Measurements from ENCODE around the gene TH. TPM values are rescaled to one million over a fixed set of nuclear protein-coding genes. Genes with fewer than 3 reads are reported as not detected.

The TH gene
- total RNA-seq, 2 donors from 2014 or later, result not detected

DNA sequence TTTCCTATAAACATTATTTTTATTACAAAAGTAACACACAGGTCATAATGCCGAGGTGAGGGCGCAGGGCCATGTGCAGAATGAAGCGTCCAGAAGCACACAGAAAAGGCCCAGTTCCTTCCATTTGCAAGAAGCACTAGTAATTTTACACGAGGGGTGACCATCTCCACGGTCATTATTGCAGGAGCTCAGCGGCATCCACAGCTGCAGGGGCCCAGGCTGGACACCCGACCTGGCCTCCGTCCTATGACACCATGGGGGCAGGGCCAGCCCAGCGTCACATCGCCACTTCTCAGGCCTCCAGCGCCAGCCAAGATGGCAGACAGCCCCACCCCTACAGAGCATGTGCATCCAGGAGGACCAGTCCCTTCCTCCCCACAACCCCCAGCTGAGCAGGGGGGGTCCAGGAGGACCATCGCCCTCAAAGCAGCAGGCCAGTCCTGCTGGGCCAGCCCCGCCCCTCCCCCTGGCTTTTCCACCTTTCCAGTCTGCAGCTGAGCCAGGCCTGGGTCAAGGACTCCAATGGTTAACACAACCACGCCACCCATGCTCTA lies 35.9 kb downstream of the TH start:
- Mint-ChIP-seq H3K36me3 (ENCODE audit: low read depth) (peaks cover 36% of the 10 kb centered on the region), H3K4me1 (peaks cover 9% of the 10 kb centered on the region), H3K27ac (no peak overlapping the region), H3K27me3 (peaks cover 29% of the 10 kb centered on the region), H3K9me3 (no peaks in the 10 kb centered on the region), H3K4me3 (peak overlapping the region; percentile 58)
- ATAC-seq (replicated peaks), result no peak

- ATAC-seq (replicated peaks), result no peak
- Mint-ChIP-seq H3K27ac (no peak overlapping the region), H3K4me3 (no peak overlapping the region), H3K9me3 (no peaks in the 10 kb centered on the region), H3K36me3 (ENCODE audit: low read depth) (peaks cover 36% of the 10 kb centered on the region), H3K4me1 (peaks cover 9% of the 10 kb centered on the region), H3K27me3 (peaks cover 29% of the 10 kb centered on the region)
Measured at GRCh38 chr11:2135018-2135569, 36.5 kb downstream of the TH start.

DNA sequence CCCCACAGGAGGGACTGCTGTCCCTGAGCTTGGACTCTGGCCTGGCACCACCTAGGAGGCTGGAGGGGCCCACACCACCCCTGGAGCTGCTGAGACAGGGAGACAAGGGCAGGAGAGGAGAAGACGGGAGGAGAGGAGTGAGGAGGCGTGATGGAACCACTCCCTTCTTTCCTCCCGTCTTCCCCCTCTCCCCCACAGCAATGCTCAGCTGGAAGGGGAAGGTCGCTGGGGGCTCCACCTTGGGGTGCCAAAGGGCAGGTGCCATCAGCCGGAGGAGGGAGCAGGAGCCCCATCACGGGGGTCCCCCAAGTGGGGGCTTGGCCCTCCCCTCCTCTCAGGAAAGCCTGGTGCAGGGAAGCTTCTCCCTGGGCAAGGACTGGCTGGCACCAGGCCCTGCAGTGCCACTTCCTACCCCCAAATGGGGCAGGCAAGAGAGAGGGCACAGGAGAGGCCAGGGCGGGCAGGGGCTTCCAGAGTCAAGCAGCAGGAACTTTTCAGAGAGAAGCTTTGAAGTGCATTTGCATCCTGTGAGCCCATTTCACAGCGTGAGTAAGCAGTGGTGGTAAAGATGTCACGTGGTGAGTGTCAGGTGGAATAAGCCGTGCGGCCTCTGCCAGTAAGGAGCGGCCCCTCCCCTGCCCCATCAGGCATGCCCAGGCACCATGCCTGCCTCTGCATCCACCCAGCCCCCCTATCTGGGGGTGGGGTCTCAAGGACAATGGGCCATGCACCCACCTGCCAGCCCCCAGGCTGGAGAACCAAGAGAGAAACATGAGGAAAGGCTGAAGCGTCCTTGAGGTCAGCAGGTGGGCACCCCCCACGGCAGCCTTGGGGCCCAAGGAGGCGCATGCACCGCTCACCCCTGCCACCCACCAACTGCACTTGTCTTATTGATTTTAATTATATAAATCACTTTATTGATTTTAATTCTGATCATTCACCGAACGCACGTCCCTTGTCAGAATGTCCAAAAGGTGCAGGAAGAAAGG lies 37.3 kb downstream of the TH start:
- ATAC-seq (replicated peaks), result peak; percentile 57

GRCh38 chr11:2133241-2134021 lies 38.2 kb downstream of the TH start:
- Mint-ChIP-seq H3K9me3 (no peaks in the 10 kb centered on the region), H3K4me3 (no peak overlapping the region), H3K27me3 (peaks cover 31% of the 10 kb centered on the region), H3K4me1 (peaks cover 9% of the 10 kb centered on the region), H3K27ac (no peak overlapping the region), H3K36me3 (ENCODE audit: low read depth) (peaks cover 36% of the 10 kb centered on the region)
- ATAC-seq (replicated peaks), result no peak

More for the DNA sequence above, 37.3 kb downstream of the TH start:
- H3K36me3 Mint-ChIP-seq (ENCODE audit: low read depth), result peaks cover 36% of the 10 kb centered on the region
- H3K27me3 Mint-ChIP-seq, result peaks cover 29% of the 10 kb centered on the region
- no peaks in the 10 kb centered on the region for H3K9me3 Mint-ChIP-seq
- H3K4me3 Mint-ChIP-seq, result no peak overlapping the region
- H3K27ac Mint-ChIP-seq, result no peak overlapping the region
- H3K4me1 Mint-ChIP-seq, result peaks cover 9% of the 10 kb centered on the region

- Mint-ChIP-seq H3K27me3 (peaks cover 29% of the 10 kb centered on the region), H3K27ac (no peak overlapping the region), H3K36me3 (ENCODE audit: low read depth) (peaks cover 36% of the 10 kb centered on the region), H3K4me3 (no peak overlapping the region), H3K4me1 (peaks cover 9% of the 10 kb centered on the region), H3K9me3 (no peaks in the 10 kb centered on the region)
- ATAC-seq (replicated peaks), result no peak
Measured at GRCh38 chr11:2132874-2133240, 38.8 kb downstream of the TH start.

DNA sequence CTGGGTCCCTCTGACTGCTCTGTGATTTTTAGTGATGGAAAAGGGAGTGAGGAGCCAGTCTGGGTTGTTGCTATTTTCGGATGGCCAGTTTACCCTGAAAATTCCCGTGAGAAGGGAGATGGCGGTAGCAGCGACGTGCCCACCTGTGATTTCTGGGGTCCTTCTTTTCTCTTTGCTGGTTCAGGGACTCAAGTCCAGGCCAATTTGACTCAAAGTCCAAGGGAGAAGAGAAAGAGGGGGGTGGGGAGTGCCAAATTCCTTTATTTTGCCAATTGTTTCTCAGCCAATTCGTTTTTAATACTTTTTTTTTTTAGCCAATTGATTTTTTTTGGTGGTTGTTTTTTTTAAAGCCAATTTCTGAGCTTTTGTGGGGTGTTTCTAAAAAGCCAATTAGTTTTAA lies 39.4 kb downstream of the TH start:
- no peak overlapping the region for H3K27ac Mint-ChIP-seq
- no peak for ATAC-seq (replicated peaks)
- H3K9me3 Mint-ChIP-seq, result no peaks in the 10 kb centered on the region
- H3K4me3 Mint-ChIP-seq, result no peak overlapping the region
- peaks cover 9% of the 10 kb centered on the region for H3K4me1 Mint-ChIP-seq
- H3K27me3 Mint-ChIP-seq, result peaks cover 29% of the 10 kb centered on the region
- peaks cover 32% of the 10 kb centered on the region for H3K36me3 Mint-ChIP-seq (ENCODE audit: low read depth)

DNA sequence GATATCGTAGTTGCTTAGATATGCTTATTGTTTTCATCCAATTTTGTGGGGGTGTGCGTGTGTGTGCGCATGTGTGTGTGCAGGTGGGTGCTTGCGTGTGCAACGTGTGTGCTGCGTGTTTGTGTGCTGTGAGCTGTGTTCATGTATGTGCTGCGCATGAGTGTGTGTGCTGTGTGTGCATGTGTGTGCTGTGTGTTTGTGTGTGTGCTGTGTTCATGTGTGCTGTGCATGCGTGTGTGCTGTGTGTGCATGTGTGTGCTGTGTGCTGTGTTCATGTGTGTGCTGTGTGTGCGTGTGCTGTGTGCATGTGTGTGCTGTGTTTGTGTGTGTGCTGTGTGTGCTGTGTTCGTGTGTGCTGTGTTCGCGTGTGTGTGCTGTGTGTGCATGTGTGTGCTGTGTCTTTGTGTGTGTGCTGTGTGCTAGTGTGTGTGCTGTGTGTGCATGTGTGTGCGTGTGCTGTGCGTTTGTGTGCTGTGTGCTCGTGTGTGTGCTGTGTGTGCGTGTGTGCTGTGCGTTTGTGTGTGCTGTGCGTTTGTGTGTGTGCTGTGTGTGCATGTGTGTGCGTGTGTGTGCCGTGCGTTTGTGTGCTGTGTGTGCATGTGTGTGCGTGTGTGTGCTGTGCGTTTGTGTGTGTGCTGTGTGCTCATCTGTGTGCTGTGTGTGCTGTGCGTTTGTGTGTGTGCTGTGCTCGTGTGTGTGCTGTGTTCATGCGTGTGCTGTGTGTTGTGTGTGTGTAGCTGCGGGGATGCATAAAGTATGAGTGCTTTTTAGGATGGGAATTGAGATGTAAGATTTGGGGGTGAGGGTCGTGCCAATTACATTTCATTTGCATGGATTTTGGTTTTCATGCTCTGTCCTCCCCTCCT lies 40.0 kb downstream of the TH start:
- no peaks in the 10 kb centered on the region for H3K9me3 Mint-ChIP-seq
- no peak overlapping the region for H3K27ac Mint-ChIP-seq
- H3K4me3 Mint-ChIP-seq, result no peak overlapping the region
- peaks cover 26% of the 10 kb centered on the region for H3K27me3 Mint-ChIP-seq
- H3K36me3 Mint-ChIP-seq (ENCODE audit: low read depth), result peaks cover 29% of the 10 kb centered on the region
- H3K4me1 Mint-ChIP-seq, result peaks cover 9% of the 10 kb centered on the region
- no peak for ATAC-seq (replicated peaks)

DNA sequence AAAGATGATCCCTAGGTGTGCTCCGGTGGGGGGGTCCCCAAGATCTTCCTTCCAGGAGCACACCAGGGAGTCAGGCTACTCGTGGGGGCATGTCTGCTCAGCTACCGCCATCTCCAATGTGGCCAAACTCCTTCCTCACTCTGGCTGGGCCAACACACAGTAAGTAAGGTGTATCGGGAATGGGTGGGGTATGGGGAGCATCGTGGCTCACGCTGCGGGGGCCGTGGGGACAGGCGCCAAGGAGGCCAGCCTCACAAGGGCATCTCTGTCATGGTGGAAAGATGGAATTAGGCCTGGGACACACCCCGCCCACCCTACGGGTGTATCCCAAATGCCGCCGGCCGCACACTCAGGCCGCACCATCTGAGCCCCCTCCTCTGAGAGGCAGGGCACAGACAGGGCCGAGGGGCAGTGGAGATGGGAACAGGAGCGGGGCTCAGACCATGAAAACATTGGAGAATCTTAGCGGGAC lies 40.7 kb downstream of the TH start:
- Mint-ChIP-seq H3K36me3 (ENCODE audit: low read depth) (peaks cover 22% of the 10 kb centered on the region), H3K4me1 (peaks cover 5% of the 10 kb centered on the region), H3K27me3 (peaks cover 19% of the 10 kb centered on the region), H3K27ac (no peak overlapping the region), H3K9me3 (no peaks in the 10 kb centered on the region), H3K4me3 (no peak overlapping the region)
- no peak for ATAC-seq (replicated peaks)

GRCh38 chr11:2129699-2130366 lies 41.8 kb downstream of the TH start:
- Mint-ChIP-seq H3K4me3 (no peak overlapping the region), H3K4me1 (peaks cover 5% of the 10 kb centered on the region)

GRCh38 chr11:2129308-2129698 lies 42.3 kb downstream of the TH start:
- no peak for ATAC-seq (replicated peaks)
- no peak overlapping the region for H3K4me3 Mint-ChIP-seq
- H3K27me3 Mint-ChIP-seq, result peaks cover 21% of the 10 kb centered on the region
- H3K27ac Mint-ChIP-seq, result no peak overlapping the region
- H3K4me1 Mint-ChIP-seq, result peaks cover 5% of the 10 kb centered on the region
- H3K9me3 Mint-ChIP-seq, result peaks cover 3% of the 10 kb centered on the region
- peaks cover 19% of the 10 kb centered on the region for H3K36me3 Mint-ChIP-seq (ENCODE audit: low read depth)

More at GRCh38 chr11:2129699-2130366, 41.8 kb downstream of the TH start:
- Mint-ChIP-seq H3K27ac (no peak overlapping the region), H3K27me3 (peaks cover 17% of the 10 kb centered on the region), H3K36me3 (ENCODE audit: low read depth) (peaks cover 19% of the 10 kb centered on the region), H3K9me3 (peaks cover under 1% of the 10 kb centered on the region)
- ATAC-seq (replicated peaks), result no peak

DNA sequence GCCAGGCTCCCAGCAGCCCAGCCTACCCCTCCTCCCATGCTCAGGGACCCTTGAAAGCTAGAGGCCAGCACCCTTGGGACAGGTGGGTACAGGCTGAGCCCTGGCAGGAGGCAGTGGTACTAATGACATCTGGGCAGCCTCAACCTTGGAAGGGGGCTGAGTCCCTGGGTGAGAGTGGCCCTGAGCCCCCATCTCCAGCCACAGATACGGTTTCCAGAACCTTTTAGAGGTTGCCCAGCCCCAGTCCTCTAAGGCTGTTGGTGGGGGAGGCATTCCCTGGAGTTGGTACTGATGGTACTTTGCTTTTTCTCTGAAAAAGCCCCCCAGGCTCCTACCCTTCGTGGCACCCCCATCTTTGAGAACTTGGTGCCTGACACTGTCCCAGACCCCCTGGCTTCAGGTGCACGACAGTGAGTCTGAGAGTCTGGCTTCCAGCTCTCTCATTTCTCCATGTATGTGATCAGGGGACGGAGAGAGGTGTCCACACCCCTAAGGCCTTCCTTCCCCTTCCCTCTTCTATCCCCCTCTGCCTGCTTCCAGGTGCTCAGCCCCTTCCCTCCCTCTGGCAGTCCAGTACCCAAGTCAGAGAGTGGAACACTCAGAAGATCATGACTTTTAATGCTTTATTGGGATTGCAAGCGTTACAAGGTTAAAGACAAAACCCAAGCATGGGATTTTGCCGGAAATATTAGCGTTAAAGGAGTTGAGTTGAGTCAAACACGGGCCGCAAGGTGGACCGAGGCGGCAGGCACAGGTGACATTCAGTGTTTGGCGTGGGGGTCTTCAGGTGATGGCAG lies 42.9 kb downstream of the TH start:
- H3K36me3 Mint-ChIP-seq (ENCODE audit: low read depth), result peaks cover 19% of the 10 kb centered on the region
- peaks cover 21% of the 10 kb centered on the region for H3K27me3 Mint-ChIP-seq
- no peak overlapping the region for H3K4me3 Mint-ChIP-seq
- peaks cover 5% of the 10 kb centered on the region for H3K4me1 Mint-ChIP-seq
- H3K27ac Mint-ChIP-seq, result no peak overlapping the region
- ATAC-seq (replicated peaks), result no peak
- H3K9me3 Mint-ChIP-seq, result peaks cover 3% of the 10 kb centered on the region

GRCh38 chr11:2128130-2128510 lies 43.5 kb downstream of the TH start:
- Mint-ChIP-seq H3K27ac (no peak overlapping the region), H3K9me3 (peaks cover 3% of the 10 kb centered on the region), H3K4me3 (no peak overlapping the region), H3K4me1 (peaks cover 5% of the 10 kb centered on the region), H3K36me3 (ENCODE audit: low read depth) (peaks cover 15% of the 10 kb centered on the region), H3K27me3 (peaks cover 20% of the 10 kb centered on the region)
- ATAC-seq (replicated peaks), result no peak
